GM21737 (cell line): ENCODE data around the gene UNC93B1.
"Not testable (repeated sequence)": the region's sequence is repeated elsewhere in the genome, so short reads cannot be mapped to it uniquely, and the experiment has no call there.

Experiments used
- ATAC-seq: cut with Tn5 transposase; IDR thresholded peaks from one replicate; pipeline ENCODE4 v1.9.1; 2021; ENCODE audit warnings: mild to moderate bottlenecking, moderate library complexity; ENCODE audit not compliant: unreplicated experiment

UNC93B1 gene

GRCh38 chr11:67994387-67994786, 9.5 kb downstream of the UNC93B1 start:
- not testable (repeated sequence) for ATAC-seq

DNA sequence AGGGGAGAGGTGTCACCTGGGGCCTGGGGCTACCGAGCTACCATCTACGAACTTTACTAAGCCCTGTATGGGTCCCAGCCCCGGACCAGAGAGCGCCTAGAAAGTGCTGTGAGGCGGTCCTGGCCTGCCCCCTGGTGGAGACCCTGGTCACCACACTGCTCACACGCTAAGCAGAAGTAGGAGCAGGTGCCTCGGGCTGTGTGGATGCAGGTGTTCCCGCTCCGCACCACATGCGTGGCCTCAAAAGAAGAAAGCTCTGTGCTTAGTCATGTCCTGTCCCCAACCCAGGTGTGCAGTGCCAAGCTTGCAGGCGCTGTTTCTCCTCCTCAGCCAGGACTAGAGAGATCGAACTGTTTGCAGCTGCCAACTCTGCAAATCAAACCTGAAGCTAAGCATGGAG, 10.1 kb downstream of the UNC93B1 start:
- not testable (repeated sequence) for ATAC-seq

DNA sequence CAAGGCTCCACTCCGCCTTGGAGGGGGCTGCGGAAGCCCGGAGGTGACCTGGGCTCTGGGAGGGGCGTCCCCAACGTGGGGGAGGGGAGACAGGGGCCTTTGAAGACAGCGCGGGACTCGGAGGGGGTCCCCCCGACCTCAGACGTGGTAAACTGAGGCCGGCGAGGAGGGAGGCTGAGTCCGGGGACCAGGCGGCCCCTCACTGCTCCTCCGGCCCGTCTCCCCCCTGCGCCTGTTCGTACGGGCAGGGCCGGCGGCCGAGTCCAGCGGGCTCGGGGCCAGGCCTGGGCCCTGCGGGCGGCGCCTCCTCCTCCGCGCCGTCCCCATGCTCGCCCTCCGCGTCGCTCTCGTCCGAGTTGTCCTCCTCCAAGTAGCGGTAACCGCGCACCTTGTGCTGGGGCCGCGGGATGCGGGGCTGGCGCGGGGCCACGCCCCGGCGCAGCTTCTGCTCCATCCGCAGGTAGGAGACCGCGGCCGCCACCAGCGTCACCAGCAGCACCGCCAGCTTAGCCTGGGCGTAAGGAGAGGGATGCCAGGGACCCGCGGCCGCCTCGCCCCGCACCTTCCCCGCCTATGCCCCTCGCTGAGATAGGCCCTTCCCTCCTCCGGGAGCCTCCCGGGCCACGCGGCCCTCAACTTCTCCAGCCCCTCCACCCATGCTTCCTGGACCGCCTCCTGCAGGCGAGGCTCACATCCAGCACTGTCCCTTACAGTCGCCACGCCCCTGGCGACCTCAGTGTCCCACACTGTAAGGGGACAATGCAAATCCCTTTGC, 12.4 kb downstream of the UNC93B1 start:
- ATAC-seq = not testable (repeated sequence)

DNA sequence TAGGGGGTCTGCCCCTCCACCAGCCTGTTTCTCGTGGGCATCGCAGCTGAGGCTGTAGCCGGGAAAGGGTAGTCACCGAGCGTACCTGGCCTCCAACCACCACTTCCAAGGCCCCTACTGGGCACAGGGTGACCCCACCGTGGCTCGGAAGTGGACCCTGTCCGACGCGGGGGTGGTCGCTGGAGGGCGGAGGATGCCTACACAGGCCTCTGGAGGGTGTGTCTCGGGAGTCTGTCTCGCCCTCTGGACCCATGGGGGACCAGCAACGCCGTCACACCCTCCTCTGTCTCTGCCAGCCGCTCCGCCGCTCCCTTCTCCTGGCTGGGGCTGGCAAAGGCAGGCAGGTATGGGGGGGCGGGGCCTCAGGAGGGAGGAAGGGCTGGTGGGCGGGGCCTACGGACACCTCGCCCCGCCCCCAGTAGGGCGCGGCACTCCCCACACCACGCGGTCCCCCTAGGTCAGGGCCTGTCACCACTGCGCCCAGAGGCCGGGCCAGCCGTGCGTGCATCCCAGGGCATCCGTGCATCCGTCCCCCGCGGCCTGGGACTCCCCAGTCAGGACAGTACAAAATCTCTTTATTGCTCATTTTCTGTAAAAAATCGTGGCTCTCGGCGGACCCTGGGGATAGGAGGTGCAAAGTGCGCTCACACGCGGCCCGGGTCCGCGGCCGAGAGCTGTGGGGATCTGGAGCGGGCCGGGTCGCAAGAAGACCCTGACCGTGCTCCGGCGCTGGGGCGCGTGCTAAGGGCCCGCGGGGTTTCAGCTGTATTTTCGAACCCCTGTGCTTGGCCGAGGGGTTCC, 13.2 kb downstream of the UNC93B1 start:
- ATAC-seq = not testable (repeated sequence)

DNA sequence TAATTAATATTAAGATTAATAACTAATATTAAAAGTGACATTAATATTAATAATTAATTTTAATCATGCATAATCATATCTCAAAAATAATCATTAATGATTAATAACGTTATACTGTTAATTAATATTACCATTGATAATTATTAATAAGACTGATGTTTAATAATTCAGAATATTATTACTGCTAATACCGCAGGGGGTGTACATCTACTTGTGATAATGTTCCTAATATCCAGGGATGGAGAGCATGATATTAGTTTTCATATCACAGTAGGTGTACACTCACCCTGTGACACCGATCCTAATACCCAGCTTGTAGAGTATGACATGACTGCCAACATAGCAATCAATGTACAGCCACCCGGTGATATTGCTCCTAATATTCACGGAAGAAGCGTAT, 18.6 kb downstream of the UNC93B1 start:
- ATAC-seq = not testable (repeated sequence)

- no peak for ATAC-seq
Observed at GRCh38 chr11:67983951-67984350, 19.9 kb downstream of the UNC93B1 start.

DNA sequence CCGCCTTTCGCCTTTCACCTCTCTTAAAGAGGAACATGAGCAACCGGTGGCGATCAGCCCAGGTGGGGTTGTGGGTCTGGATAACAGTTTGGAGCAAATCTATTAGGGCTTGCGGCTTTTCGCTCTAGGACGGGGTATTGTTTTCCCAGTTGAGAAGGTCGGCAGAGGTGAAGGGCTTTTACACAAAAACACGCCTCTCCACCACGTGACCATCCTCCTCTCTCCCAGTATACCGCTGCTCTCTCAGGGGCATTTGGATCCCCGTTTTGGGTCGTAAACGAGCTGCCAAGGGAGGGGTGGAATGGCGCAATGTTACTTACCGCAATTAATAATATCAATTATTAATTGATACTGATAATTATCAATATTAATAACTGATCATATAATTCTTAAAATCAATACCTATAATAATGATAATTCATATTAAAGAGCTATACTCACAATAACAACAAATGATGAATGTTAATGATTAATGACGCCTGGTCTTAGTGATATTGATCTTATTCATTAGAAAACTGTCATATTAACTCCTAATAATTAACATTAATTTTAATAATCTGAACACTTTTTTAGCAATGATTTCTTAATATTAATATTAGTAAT, 21.5 kb downstream of the UNC93B1 start:
- not testable (repeated sequence) for ATAC-seq

DNA sequence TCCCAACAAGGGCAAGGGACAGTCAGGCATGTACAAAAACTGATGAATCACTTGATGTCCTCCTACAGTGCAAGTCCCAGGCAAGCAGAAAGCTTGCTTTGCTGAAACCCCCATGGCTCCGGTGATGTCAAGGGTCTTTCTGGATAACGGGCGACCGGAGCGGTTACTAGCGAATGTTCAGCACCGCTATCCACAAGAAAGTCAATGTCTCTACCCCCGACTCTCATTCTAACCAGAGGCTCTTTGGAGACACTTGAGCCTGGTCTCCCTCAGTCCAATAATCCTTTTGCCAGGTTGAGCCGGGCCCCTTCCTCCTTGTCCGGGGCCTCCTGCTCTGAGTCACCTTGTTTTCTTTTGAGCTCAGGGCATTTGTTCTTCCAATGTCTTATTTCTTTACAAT, 22.7 kb downstream of the UNC93B1 start:
- not testable (repeated sequence) for ATAC-seq

DNA sequence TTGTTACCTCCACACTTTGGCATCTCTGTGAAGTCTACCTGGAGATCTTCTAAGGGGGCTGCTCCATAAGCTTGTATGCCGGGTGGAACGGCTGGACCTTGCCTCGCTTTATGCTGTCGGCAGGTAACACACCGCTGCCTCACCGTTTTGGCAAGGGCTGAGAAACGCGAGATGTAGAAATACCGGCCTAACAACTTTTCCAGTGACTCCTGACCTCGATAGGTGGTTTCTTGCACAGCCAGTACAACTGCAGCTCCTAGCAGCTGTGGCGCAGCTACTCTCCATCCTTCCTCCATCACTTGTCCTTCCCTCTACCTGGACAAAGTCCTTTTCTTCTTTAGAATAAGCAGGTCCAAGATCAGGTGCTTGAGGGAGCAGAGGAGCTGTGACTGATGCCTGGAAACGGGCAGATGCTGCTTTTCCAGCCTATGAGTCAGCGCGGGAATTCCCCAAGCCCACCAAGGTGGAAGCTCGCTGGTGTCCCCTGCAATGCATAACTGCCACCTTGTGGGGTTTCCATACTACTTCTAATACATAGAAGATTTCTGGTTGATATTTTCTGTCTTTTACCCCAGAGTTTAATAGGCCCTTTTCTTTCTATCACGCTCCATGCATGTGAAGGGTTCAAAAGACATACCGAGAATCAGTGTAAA, 25.0 kb downstream of the UNC93B1 start:
- ATAC-seq = not testable (repeated sequence)

DNA sequence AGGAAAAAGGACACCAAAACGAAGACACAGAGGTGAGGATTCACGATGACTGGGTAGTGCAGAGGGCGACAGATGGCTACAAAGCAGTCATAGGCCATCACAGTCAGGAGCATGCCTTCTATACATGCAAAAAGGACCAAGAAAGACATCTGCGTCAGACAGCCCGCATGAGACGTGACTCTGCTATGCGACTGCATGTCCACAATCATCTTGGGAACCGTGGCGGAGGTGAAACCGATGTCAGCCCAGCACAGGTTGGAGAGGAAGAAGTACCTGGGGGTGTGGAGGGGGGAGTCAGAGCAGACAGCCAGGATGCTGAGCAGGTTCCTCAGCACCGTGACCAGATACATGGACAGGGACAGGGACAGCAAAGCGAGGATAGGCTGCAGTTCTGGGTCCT, 29.2 kb downstream of the UNC93B1 start:
- not testable (repeated sequence) for ATAC-seq

DNA sequence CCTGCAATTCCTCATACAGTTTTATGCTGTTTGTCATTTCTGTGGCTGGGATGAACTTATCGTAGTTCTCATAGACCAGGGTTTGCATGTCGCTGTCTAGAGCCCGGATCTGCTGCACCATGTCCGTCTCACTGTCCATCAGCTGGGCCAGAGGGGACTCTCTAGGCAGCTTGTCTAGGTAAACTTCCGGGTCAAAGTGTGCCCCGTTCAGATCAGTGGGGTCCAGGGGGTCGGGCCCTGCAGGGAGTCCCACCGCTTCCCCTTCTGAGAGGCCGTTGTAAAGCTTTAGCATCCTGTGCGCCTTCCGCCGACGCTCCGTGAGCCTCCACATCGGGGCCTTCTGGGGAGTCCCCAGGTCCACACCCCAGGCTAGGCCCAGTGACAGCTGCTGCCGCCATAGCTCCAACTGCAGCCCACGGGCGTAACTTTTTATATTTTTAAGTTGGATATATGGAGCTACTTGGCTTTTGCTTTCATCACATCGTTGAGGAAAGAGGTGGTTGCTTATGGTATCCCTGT, 38.0 kb downstream of the UNC93B1 start:
- not testable (repeated sequence) for ATAC-seq

DNA sequence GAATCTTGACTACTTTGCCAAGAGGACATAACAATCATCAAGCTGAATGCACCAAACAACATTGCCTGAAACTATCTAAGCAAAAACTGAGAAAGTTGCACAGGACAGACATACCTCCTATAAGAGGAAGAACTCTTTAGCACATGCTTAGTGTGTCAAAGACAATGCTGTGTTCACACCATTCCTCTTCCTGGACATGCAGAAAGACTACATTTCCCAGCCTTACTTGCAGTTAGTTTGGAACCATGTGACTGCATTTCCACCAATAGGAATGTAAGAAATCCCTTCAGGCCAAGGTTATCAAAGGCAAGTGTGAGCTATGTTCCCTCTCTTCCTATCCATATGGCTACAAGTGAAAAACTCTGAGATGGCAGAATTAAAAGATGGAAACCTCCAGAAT, 39.2 kb downstream of the UNC93B1 start:
- not testable (repeated sequence) for ATAC-seq

GRCh38 chr11:67963879-67964278, 40.0 kb downstream of the UNC93B1 start:
- not testable (repeated sequence) for ATAC-seq

DNA sequence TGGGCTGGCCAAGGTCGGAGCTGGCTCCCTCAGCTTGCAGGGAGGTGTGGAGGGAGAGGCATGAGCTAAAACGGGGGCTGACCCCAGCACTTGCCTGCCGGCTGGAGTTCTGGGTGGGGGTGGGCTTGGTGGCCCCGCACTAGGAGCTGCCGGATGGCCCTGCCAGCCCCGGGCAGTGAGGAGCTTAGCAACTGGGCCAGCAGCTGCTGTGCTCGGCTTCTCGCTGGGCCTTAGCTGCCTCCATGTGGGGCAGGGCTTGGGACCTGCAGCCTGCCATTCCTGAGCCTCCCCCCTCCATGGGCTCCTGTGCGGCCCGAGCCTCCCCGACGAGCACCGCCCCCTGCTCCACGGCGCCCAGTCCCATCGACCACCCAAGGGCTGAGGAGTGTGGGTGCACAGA, 40.7 kb downstream of the UNC93B1 start:
- not testable (repeated sequence) for ATAC-seq

DNA sequence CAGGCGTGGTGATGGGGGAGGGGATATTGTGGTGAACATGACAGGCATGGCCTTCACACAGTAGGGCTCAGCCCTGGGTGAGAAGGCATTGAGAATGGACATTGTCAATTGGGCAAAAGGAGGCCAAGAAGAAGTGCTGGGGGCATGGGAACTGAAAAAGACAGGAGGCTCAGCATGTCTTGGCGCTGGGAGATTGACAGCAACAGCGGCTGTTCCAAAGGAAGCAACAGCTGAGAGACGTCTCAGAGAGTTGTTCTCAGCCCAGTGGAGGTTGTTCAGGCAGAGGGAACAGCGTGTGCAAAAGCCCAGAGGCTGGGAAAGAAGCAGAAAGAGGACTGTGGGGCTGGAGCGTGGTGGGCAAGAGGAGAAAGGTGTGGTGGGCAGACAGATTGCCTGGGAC, 47.7 kb downstream of the UNC93B1 start:
- not testable (repeated sequence) for ATAC-seq

- ATAC-seq = not testable (repeated sequence)
Observed at GRCh38 chr11:67955461-67956007, 48.4 kb downstream of the UNC93B1 start.

DNA sequence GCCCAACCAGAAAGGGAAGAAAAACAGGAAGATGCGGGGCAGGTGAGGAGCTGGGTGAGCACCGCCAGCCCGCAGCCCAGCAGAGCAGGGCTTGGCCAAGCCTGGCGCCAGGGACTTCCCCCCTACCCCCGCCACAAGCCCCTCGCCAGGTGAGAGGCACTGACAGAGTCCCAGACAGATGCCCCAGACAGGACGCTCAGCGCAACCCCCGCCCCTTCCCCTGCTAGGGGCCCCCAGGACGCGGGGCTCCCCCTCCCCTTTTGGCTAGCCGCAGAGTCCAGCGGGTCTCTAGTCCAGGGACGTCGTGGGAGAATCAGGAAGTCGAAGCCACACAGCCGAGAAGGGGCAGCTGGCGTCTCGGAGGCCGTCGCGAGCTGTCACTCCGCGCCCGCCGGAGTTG, 48.9 kb downstream of the UNC93B1 start:
- not testable (repeated sequence) for ATAC-seq

DNA sequence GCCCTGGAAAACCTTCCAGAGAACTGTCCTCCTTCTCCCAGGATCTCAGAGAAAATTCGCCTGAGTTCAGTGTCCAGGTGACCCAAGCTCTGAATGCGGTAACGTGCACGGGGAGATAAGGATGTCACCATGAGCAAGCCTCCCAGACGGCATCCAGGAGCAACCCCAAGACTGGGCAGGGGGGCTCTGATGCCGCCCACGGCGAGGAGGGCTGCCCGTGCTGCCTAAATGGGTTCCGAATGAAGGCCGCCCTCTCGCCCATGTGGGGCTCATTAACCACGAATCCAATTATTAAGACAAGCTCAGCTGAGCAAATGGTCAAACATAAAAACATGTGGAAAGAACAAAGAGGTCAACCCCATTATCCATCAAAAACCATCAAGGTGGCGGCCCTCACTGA, 49.6 kb downstream of the UNC93B1 start:
- ATAC-seq = not testable (repeated sequence)

GRCh38 chr11:67950705-67951104, 53.2 kb downstream of the UNC93B1 start:
- ATAC-seq = not testable (repeated sequence)

- ATAC-seq = not testable (repeated sequence)
Observed at GRCh38 chr11:67947785-67948184, 56.1 kb downstream of the UNC93B1 start.
